Measurements from ENCODE around the gene SPDYE9.
"Not testable (repeated sequence)": the region's sequence is repeated elsewhere in the genome, so short reads cannot be mapped to it uniquely, and the experiment has no call there.

SPDYE9 gene, protein sequence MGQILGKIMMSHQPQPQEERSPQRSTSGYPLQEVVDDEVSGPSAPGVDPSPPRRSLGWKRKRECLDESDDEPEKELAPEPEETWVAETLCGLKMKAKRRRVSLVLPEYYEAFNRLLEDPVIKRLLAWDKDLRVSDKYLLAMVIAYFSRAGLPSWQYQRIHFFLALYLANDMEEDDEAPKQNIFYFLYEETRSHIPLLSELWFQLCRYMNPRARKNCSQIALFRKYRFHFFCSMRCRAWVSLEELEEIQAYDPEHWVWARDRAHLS

DNA sequence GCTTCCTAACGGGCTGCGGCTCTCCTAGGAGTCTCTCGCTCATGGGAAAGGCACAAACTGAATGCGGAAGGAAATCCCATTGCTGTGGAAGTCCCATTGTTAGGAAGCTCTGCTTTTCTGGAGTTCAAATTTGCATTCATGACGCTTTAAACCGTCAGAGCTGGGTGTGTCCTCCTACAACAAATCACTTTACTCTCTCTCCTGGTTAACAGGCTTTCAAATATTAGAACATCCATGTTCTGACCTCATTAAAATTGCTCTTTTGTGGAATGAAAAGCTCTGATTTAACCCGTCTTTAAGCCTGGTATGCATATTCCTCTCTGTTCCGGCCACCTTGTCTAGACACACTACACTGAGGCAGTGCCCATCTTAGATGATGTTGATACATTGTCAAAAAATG is at the start of gene SPDYE9:
TSS of gene SPDYE9 (minus strand) at position 101 of the 400 bp plus-strand sequence. CDS start 1,800 bp downstream, outside the sequence.
- DNase-seq (ENCODE audit: low read depth, low spot score) = not testable (repeated sequence)

DNA sequence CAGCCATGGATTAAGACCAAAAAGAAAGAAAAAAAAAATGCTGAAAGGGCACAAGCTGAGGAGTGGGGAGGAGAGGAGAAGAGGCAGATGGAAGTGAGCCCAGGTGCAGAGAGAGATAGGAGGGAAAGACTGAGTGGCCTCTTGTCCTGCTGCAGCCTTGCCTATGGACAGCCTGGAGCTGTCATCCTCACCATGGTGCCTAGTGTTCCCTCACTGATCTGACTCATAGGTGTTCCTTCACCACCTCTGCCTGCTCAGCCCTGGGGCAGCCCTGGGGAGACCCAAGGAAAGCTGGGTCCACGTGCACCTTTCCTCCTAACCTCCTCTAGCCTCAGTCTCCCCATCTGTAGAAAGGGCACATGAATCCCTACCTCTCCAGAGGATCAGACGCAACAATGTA is 49.0 kb upstream of the SPDYE9 start:
- not testable (repeated sequence) for DNase-seq (ENCODE audit: low read depth, low spot score)

DNA sequence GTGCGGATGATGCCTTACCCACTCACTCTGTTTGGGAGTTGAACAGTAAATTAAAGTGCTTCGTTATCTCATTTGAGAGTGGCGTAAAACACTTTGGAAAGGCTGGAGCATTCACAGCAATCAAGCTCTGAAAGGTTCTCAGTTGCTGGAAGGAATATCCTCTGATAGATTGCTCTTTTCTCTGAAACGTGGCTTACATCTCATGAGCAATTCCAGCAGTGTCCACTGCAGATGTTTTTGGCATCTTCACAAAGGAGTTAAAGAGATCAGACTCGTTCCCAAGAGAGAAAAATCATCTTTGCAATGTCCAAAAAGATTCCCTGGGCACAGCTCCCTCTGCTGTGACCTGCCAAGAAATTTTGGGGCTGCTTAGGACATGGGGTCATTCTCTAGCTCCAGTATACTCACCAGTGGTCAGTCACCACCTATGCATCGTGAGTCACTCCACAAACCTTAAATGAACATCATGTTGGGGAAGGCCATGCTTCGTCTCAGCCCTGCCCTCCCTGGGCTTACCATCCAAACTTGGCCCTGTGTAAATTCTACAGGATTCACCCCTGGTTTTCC is 46.9 kb upstream of the SPDYE9 start:
- DNase-seq (ENCODE audit: low read depth, low spot score) = not testable (repeated sequence)

DNA sequence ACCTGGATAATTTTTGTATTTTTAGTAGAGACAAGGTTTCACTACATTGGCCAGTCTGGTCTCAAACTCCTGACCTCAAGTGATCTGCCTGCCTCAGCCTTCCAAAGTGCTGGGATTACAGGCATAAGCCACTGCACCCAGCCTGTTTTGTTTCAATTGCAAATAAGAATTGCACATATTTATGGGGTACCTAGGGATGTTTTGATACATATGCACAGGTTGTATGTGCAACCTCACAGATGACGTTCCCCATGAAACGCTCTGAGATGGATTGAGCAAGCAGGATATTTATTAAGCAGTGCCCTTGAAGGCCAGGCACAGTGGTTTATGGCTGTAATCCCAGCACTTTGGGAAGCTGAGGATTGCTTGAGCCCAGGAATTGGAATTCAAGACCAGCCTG is 44.8 kb upstream of the SPDYE9 start:
- not testable (repeated sequence) for DNase-seq (ENCODE audit: low read depth, low spot score)

DNA sequence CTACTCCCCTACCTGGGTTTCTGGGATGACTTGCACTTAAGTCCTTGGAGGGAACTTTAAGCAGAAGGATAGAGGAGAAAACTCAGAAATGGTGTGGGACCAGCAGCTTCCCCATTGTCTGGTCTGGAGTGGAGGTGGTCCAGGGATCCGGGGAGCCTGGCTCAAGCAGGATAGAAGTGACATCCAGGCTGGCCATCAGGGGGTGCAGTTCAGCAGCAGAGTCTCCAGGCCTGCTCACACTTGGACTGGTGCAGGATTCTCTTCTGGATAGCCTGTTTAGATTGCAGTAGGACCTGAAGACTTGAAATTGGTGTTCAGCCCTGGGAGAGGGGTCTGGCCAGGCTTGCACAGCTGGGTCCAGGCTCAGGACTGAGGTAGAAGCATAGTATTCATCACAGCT is 38.3 kb upstream of the SPDYE9 start:
- not testable (repeated sequence) for DNase-seq (ENCODE audit: low read depth, low spot score)

DNA sequence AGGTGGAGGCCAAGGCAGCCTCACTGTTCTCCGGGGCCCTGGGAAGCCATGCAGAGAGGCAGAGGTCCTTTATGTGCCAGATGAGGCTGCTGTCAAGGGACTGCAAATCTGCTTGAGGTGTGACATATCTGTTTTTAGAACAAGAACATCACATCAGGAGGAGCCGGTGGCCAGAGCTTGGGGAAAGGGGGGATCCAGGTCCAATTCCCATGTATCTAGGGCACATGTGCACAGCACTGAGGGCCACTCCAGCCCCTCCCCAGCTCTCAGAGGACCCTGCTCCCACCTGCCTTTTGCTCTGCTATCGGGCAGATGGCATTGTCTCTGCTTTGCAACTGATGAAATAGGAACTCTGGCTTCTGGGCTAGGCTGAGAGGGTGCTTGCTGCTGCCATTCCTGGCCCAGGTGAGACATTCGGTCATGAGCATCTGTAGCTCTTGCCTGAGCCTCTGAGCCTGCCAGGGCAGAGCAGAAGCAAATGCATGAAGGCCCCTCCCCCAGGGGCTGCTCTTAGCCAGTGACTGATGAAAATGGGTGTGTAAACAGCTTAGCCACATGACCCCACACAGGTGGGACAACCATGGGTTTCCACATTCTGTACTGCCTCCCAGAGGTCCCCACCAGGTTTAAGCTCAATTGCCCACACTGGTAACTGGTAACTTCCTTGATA is 37.1 kb upstream of the SPDYE9 start:
- not testable (repeated sequence) for DNase-seq (ENCODE audit: low read depth, low spot score)

DNA sequence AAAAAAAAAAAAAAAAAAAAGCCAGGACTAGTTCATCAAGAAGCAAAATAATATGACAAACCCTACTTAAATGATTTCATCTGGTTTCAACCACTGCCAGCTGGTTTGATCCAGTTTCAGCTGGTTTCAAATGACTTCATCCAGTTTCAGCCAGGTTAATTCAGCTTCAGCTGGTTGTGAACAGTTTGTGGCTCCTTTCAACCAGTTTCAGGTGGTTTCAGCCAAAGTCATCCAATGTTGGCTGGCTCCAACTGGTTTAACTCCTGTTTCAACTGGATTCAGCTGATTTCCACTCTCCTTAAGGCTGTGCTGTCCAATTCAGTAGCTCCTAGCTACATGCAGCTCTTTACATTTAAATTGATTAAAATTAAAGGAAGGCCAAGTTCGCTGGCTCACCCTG is 32.3 kb upstream of the SPDYE9 start:
- not testable (repeated sequence) for DNase-seq (ENCODE audit: low read depth, low spot score)

DNA sequence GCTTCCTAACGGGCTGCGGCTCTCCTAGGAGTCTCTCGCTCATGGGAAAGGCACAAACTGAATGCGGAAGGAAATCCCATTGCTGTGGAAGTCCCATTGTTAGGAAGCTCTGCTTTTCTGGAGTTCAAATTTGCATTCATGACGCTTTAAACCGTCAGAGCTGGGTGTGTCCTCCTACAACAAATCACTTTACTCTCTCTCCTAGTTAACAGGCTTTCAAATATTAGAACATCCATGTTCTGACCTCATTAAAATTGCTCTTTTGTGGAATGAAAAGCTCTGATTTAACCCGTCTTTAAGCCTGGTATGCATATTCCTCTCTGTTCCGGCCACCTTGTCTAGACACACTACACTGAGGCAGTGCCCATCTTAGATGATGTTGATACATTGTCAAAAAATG is 28.0 kb downstream of the SPDYE9 start, which contains the start of gene SPDYE11:
TSS of gene SPDYE11 (minus strand) at position 101 of the 400 bp plus-strand sequence. CDS start 1,800 bp downstream, outside the sequence.
- DNase-seq (ENCODE audit: low read depth, low spot score) = not testable (repeated sequence)

DNA sequence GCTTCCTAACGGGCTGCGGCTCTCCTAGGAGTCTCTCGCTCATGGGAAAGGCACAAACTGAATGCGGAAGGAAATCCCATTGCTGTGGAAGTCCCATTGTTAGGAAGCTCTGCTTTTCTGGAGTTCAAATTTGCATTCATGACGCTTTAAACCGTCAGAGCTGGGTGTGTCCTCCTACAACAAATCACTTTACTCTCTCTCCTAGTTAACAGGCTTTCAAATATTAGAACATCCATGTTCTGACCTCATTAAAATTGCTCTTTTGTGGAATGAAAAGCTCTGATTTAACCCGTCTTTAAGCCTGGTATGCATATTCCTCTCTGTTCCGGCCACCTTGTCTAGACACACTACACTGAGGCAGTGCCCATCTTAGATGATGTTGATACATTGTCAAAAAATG is 56.2 kb downstream of the SPDYE9 start, which contains the start of gene SPDYE8:
TSS of gene SPDYE8 (minus strand) at position 101 of the 400 bp plus-strand sequence. CDS start 1,800 bp downstream, outside the sequence.
- DNase-seq (ENCODE audit: low read depth, low spot score) = not testable (repeated sequence)

Data from activated CD4-positive, CD25-positive, alpha-beta regulatory T cell treated with anti-CD3 and anti-CD28 coated beads, Interleukin-2, amount 50 U/mL, for 16 hours (primary cell).